NCI-H1694 treated with DMSO at 0.1 percent for 48 hours (cell line): ENCODE measurements around the gene SMIM10L2A.
"Not testable (repeated sequence)": the region's sequence is repeated elsewhere in the genome, so short reads cannot be mapped to it uniquely, and the experiment has no call there.

Source experiments
- DNase-seq: peaks from one replicate; lab custom pipeline; 2025; lab: John Stamatoyannopoulos, UW

Gene SMIM10L2A

DNA sequence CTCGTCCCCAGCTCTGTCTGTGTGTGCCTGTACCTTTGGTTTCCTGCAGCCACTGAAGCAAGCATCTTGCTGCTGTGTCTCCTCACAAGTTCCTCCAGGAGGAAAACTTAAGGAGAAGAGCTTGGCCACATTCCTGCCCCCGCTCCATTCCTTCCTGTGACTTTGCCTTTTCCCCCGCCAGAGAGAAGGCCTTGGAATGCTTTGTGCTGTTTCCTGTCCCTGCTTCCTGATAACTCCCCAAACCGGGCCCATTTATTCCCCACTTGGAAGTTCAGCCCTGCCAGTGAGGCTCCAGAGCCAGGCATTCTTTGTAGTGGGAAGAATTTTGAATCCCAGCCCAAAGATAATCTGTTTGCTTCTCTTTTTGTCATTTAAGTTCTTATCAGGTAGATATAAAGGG lies 33.1 kb downstream of the SMIM10L2A start:
- DNase-seq = no peak

DNA sequence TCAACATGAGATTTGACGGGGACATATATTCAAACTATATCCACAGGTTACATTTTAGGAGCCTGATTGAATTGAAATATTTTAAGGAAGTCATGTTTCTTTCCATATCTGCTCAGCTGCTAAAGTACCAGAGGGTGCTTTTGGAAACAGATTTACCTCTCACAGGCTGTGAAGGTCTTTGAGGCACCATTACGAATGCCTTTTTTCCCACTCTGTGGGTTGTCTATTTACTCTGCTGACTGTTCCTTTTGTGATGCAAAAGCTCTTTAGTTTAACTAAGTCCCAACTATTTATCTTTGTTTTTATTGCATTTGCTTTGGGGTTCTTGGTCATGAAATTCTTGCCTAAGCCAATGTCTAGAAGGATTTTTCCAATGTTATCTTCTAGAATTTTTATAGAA lies 40.0 kb downstream of the SMIM10L2A start:
- not testable (repeated sequence) for DNase-seq

DNA sequence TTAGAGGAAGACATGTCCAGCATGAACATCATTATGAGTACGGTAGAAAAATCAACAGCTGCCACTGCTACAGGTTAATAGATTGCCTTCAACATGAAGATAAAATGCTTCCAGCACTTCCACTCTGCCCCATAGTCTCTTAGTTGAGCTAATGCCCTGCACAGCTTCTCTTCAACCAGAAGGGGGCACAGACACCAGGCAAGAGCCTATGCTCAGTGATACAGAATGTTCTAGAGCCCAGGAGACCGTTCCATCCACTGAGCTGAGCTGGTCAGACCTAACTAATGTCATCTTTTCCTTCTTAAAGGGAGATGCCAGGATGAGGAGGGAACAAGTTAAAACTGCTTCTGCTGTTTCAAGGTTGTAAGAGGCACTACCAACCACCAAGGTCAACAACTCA lies 42.2 kb downstream of the SMIM10L2A start:
- no peak for DNase-seq

DNA sequence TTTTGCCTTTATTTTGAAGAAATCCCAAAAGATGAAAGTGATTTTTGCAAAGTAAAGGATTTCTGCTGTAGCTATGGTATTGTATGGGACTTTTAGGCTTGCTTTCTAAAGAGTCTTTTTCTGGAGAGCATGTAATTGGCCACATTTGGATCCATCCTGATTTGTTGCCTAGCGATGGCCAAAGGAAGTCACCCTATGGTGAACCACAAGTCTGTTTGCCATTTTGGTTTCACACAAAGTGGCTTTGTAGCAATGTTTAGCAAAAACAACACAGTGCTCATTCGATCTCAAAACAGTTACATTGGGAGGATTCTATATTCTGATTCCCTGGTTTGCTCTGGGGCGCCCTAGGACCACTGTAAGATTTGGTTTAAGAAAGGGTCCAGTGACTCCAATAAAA lies 54.6 kb downstream of the SMIM10L2A start:
- DNase-seq = no peak

DNA sequence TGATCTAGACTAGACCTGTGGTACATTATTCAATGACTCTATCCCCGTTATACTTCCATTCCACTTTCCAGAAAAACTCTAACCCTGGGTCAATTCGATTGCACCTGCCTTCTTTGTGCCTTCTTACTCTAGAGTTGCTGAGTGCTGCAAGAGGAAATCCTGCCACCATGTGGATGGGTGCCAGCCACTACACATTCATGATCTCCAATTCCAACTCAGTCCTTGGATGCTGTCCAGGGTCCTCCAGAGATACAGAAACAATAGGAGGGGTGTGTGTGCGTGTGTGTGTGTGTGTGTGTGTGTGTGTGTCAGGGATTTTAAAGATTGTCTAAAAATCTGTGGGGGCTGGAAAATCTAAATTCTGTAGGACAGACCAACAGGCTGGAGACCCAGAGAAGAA lies 55.8 kb downstream of the SMIM10L2A start:
- peak; percentile 75 for DNase-seq
